GDM1 (cell line): ENCODE data around the gene ITGA3.
A peak's percentile ranks its signal among the peaks of the same experiment; 100 is the strongest.

Source experiments
- DNase-seq: peaks from one replicate; lab custom pipeline; 2025; lab: John Stamatoyannopoulos, UW

ITGA3 gene

DNA sequence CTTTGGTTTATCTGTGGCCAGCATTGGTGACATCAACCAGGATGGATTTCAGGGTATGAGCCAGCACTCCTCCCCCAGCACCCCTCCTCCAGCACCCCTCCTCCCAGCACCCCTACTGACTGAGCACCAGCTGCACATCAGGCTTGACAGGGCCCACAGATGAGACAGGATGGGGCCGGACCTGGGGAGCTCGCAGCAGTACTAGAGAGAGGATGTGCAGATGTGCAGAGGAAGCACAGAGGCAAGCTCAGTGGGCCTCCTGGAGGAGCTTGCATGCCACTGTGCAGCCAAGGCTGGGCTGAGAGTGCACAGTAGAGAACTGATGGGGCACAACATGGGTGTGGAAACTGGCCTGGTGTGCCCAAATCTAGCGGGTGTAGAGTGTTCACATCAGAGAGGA, 16.2 kb downstream of the ITGA3 start:
- no peak for DNase-seq

DNA sequence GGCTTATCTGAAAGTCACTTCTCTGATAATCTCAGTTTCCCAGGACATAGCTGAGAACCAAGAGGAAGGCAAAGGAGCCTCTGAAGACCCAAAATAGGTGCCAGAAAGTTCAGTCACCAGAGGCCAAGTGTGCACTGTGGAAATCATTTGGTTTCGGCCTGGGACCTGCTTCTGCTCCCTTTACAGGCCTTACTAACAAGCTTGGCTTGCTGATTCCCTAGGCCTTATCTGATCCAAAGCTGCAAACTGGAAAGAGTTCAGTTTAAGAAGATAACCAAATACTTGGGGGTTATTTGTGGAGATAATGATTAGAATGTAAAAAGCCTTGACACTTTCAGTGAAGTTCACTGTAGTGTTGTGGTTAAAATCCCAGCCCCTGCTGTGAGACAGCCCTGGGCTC, 17.0 kb downstream of the ITGA3 start:
- no peak for DNase-seq

DNA sequence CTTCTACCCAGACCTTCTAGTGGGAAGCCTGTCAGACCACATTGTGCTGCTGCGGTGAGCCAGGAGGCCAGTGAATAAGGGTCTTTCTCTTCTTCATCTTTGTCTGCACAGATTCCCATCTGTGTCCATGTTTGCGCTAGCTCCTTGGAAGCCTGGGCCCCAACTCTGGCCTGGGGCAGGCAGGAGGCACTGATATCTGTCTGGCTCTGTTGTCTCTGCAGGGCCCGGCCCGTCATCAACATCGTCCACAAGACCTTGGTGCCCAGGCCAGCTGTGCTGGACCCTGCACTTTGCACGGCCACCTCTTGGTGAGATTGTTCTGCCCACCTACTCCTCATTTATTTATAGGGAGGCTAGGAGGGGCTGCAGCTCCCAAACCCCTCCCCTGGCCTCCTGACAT, 18.3 kb downstream of the ITGA3 start:
- DNase-seq = no peak

DNA sequence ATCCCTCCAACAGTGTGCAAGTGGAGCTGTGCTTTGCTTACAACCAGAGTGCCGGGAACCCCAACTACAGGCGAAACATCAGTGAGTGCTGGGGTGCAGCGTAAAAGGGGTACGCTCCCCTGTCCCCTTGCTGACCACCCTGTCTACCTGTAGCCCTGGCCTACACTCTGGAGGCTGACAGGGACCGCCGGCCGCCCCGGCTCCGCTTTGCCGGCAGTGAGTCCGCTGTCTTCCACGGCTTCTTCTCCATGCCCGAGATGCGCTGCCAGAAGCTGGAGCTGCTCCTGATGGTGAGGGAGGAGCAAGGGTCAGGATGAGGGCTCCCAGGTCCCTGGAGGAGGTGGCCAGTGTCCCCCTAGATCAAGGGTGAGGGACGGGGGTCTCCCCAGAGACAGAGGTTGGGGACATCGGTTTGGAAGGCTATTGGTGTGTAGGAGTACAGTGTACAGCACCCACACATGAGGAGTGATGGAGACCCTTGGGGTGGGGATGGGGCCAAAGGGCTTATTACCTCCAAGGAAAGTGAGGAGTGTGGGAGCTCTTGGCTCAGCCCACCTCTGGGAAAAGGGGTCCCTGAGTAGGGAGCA, 19.6 kb downstream of the ITGA3 start:
- no peak for DNase-seq

DNA sequence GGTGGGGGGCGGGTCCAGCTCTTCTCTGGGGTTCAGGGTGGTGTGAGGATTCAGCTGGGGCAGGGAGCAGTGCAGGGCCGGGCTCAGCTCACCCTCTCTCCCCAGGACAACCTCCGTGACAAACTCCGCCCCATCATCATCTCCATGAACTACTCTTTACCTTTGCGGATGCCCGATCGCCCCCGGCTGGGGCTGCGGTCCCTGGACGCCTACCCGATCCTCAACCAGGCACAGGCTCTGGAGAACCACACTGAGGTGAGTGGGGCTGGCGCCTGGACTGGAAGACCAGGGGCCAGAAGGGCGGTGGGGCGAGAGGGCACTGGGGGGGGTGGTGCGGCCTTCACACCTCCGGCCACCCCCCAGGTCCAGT, 20.3 kb downstream of the ITGA3 start:
- no peak for DNase-seq

DNA sequence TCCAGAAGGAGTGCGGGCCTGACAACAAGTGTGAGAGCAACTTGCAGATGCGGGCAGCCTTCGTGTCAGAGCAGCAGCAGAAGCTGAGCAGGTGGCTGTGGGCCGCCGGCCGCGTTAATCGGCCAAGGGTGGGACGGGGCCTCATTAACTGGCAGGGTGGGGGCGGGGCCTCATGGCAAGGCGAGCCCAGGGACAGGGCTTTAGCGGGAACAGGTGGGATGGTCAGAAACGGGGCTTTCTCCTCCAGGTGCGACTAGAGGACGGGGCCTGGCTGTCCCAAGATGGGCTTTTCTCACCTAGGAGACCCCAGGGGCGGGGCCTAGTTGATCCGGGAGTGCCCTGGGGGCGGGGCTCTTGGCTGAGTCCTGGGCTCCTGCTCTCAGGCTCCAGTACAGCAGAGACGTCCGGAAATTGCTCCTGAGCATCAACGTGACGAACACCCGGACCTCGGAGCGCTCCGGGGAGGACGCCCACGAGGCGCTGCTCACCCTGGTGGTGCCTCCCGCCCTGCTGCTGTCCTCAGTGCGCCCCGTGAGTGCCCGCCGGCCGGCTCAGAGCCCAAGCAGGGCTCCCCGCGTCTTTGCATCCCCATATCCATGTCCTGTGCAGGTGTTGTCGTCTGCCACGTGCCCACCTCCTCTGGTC, 20.8 kb downstream of the ITGA3 start:
- no peak for DNase-seq

DNA sequence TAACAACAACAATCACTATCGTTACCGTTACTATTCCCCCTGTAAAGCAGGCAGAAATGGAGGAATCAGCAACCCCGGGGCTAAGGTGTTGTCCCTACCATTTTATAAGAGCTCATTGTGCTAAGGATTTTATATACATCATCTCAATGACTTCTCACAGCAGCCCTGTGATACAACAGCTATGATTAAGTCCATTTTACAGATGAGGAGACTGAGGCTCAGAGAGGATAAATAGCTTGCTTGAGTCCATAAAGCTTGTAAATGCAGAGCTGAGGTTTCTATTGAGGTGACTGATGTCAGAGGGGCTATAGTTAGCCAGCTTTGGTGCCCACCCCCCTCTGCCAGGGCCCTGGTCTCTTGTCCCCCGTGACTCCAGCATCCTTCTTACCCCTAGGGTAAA, 22.5 kb downstream of the ITGA3 start:
- no peak for DNase-seq

DNA sequence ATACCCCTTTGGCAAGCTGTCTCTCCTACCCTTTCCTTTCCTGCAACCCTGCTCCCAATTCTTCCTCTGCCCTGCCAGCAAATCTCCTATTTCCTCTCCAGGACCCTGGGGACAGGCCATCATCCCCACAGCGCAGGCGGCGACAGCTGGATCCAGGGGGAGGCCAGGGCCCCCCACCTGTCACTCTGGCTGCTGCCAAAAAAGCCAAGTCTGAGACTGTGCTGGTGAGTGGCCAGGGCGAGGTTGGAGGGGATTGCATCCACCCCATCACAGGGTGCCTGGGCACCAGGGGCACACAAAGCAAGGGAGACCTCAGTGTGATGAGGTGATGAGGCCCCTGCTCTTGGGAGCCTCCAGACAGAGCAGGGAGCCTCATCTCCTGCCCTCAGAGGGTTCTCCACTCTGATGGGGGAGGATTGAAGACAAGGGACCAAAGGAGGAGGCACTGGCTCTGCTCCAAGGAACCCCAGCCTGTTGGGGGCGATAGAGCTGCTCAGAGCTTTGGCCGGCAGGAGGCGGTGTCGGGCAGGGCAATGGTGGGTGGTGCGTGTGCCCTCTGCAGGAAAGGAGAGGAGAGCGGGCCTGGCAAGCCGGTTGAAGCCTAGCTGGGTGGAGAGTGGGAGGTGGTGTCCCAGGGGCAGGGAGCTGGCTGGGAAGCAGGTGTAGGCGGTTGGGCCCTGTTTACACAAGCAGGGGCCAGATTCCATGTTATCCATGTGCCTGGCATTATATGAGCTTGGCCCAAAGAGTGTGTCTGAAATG, 23.6 kb downstream of the ITGA3 start:
- no peak for DNase-seq

DNA sequence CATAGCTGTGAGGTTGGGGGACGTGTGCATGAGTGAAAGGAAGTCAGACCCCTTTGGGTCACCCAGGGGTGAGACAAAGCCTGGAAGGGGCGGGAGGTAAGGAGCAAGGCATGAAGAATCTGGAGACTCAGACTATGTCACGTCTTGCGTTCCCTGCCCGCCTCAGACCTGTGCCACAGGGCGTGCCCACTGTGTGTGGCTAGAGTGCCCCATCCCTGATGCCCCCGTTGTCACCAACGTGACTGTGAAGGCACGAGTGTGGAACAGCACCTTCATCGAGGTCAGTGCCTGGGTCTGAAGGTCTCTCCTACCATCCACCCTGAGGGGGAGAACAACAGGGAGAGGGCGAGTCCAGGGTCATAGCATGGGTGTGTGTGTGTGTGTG, 24.2 kb downstream of the ITGA3 start:
- DNase-seq = no peak

DNA sequence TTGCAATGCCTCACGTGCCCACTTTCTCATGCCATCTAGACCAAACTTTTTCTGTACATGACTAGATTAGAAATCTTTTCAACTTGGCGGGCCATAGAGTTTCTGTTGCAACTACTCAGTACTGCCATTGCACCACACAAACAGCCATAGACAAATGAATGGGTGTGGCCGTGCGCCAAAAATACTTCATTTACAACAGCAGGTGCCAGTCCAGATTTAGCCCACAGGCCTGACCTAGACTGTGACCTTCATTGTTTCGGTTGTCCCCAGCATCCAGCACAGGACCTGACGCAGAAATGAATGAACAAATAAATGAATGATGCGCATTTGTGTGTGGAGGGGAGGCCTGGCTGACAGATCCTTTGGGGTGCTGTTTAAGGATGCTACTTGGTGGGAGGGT, 24.9 kb downstream of the ITGA3 start:
- DNase-seq = no peak

DNA sequence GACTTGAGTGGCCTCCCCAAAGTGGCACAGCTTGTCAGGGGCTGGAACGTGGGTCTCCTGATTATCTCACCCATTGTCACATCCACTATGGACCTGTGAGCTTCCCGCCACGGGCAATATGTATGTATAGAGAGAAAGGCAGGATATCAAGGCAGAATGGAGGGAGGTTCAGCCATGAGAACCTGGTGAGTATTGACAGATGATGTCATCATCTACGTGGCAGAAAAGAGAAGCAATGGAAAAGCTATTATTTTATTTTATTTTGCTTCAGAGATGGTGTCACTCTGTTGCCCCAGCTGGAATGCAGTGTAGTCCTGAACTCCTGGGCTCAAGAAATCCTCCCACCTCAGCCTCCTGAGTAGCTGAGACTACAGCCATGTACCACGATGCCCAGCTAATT, 25.8 kb downstream of the ITGA3 start:
- no peak for DNase-seq

DNA sequence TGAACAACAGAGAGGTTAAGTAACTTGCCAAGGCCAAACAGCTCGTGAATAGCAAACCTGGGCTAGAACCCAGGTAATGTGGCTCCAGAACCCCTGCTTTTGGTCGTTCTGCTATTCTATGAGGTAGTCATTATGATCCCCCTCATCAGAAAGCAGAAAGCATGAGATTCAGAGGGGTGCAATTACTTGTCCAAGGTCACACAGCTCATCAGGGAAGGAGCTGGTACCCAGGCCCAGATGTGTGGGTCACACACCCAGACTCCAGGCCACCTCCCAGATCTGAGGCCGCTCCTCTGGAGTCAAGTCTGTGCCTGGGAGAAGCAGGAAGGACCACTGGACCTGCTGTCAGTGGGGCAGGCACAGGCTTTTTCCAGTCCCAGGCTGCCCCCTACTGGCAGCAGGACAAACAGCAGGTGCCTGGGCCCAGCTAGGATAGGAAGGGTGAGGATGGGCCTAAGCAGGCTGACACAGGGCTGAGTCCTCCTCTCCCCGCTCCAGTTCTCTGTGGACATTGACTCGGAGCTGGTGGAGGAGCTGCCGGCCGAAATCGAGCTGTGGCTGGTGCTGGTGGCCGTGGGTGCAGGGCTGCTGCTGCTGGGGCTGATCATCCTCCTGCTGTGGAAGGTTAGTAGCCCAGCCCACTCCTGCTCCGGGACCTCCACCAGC, 31.5 kb downstream of the ITGA3 start:
- DNase-seq = peak; percentile 61

DNA sequence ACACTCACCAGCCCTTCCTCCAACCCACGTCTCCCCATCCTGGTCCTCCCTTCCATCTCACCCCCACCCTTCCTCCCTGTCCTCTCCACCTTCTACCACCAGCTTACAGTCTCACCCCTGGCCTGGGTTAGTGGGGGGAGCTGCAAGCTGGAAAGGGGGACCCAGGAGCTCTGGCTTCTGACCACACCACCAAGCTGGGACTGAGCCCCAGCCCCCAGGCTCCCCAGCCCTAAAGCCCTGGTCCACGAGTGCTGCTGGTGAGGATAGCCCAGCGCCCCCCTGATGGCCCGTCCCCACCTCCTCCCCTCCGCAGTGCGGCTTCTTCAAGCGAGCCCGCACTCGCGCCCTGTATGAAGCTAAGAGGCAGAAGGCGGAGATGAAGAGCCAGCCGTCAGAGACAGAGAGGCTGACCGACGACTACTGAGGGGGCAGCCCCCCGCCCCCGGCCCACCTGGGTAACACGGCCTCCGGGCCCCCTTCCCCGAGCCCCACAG, 32.0 kb downstream of the ITGA3 start:
- DNase-seq = no peak

DNA sequence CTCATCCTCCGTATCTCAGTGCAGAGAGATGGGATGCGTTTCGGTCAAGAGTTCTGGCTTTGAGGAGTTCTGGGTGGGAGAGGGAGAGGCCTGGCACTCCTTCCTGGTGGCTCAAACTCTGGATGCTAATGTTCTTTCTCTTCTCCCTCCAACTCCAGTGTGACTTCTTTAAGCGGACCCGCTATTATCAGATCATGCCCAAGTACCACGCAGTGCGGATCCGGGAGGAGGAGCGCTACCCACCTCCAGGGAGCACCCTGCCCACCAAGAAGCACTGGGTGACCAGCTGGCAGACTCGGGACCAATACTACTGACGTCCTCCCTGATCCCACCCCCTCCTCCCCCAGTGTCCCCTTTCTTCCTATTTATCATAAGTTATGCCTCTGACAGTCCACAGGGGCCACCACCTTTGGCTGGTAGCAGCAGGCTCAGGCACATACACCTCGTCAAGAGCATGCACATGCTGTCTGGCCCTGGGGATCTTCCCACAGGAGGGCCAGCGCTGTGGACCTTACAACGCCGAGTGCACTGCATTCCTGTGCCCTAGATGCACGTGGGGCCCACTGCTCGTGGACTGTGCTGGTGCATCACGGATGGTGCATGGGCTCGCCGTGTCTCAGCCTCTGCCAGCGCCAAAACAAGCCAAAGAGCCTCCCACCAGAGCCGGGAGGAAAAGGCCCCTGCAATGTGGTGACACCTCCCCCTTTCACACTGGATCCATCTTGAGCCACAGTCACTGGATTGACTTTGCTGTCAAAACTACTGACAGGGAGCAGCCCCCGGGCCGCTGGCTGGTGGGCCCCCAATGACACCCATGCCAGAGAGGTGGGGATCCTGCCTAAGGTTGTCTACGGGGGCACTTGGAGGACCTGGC, 33.3 kb downstream of the ITGA3 start:
- DNase-seq = no peak

DNA sequence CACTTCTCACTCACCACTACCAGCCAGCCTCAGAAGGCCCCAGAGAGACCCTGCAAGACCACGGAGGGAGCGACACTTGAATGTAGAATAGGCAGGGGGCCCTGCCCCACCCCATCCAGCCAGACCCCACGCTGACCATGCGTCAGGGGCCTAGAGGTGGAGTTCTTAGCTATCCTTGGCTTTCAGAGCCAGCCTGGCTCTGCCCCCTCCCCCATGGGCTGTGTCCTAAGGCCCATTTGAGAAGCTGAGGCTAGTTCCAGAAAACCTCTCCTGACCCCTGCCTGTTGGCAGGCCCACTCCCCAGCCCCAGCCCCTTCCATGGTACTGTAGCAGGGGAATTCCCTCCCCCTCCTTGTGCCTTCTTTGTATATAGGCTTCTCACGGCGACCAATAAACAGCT, 34.2 kb downstream of the ITGA3 start:
- DNase-seq = no peak

DNA sequence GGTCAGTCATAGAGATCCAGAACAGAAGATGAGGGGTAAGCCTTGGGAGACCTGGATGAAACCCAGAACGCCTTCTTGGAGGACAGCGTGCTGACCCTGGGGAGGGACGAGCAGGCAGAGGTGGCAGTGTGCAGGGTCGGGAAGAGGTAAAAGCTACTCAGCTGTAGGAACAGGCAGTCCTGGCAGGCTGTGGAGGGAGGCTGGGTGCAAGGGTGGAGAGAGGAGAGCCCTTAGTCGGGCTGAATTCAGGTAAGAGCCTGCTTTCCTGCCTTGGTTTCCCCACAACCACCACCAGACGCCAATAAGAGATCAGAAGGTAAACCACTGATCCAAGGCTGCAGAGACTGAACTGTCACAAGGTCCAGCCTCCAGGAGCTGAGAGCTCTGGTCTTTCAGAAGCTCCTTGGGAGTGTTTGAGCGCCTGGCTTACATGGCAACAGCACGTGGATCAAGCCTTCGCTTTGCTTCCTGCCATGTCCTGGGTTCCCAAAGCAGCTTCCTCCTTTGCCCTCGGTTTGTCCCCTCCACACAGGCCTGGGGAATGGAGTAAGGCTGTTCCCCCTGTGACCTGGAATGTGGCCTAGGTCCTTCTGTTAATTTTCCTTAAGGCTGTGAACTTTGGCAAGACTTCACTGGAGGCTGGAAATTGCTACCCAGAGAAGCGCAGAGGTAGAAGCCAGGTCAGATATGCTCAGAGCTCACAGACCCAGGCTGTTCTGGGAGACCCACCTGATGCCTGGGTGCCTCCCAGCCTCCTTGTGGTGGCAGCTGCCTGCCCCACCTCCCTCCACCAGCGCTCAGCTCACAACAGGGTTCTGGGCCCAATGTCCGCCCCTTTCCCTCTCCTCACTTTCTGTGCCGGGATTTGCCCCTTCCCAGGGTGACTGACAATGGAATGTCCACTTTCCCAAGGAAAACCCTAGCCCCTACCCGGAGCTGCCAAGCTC, 35.3 kb downstream of the ITGA3 start:
- no peak for DNase-seq

DNA sequence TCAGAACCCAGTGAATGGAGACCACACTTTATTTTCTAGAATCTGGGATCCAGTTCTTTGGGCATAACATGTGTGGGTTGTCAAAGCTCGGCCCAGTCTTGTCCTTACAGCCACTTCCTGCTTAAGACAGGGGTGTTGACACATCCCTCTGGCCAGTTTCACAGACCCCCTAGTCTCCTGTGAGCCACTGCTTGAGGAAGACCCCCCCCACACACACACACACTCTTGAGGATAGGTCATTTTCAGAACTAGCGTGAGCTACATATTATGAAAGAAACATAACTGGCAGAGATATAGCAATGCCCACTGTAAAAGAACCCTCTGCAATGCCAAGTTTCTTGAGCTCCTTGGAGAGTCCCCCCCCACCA, 36.0 kb downstream of the ITGA3 start:
- DNase-seq = no peak

DNA sequence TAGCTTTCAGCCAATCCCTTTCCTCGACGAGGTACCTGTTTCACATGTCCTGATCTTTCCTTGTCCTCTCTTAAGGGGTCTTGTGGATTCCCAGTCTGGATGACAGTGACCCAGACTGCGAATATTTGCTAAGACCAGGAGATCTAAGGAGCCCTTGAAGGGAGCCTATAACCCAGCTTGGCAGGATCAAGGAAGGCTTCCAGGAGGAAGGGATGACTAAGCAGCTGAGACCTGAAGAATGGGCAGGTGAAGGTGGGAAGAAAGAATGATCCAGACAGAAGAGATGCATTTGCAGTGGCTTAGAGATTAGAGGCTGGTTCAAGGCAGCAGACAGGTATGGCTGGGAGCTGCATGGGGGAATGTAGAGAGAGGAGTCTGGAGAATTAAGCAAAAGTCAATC, 37.3 kb downstream of the ITGA3 start:
- DNase-seq = no peak

DNA sequence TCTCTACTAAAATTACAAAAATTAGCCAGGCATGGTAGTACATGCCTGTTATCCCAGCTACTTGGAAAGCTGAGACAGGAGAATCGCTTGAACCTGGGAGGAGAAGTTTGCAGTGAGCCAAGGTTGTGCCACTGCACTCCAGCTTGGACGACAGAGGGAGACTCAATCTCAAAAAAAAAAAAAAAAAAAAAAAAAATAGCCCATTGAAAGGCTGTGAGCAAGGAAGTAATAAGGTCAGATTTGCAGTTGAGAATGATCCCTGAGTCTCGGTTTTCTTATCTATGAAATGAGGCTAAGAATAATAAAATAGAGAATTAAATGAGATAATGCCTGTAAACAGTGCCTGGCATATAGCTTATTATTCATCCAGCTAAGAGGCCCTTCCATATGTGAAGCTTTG, 37.9 kb downstream of the ITGA3 start:
- DNase-seq = no peak

DNA sequence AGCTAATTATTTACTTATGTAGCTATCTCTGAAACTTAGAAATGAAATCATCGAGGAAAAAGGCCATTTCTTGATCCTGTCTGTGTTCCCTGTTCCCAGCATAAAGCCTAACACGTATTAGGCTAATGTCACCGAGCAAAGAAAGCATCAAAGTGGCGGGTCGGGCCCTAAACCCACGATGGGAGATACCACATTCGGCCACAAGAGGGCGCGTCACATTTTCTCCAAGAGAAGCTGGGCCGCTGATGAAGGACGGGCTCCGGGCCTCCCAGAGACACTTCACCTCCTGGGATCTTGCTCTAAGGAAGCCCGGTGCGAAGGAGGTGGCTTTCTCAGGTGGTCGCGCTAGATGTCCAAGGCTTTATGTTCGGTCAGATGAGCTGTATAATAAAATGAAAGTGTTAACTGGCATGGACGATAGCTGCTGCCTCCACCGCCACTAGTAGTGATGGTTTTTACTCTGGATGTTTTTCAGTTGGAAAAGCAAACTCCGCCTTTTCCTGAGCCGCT, 38.4 kb downstream of the ITGA3 start:
- peak; percentile 72 for DNase-seq
